Activated gamma-delta T cell (primary cell): ENCODE data around the gene RIC8B.

Experiments
- DNase-seq: peaks from one replicate; lab custom pipeline; 2025; lab: John Stamatoyannopoulos, UW

The RIC8B gene

DNA sequence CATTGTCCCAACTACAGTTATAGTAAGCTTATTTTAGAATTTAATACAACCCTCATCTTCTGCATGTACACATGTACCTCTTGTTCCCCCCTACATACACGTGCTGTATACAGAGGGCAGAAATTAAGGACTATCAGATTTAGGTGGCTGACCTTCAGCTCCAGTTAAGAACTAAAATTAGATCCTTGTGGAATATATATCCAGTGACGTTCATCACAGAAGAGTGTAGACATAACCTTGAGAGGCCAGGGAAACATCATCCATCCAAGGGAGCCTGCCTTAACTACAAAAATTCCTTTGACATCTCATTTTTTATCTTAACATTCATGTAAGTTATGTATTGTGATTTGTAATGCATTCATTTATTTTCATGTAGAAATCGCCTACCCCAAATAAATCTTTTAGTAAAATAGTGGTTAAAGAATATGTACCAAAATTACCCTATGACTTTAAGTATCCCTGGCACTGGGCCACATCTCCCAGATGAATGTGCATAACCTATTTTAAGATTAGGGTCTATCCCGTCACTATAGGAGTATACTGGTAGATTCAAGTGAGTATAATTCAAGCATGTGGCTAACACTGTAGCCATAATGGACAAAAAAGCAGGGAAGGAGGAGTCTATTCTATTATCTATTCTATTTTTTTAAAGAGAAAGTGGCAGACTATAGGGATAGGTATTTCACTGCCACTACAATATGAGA lies 27.5 kb downstream of the RIC8B start:
- no peak for DNase-seq

DNA sequence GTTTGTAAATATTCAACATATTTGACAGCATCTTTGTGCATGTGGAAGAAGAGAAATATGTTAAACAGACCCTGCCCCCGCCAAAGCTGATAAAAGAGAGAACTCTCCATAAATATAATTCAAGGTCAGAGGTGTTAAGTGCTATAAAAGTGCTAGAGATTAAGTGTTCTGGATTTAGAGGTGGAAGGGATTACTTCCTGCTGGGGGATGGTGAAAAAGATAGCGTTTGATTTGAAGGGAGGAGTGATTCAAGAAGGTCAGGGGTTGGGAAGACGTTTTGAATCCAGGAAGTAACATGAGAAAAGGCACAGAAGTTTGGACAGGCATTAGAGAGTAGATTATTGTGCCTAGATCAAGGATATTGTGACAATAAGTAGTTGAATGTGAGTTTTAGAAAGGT lies 30.2 kb downstream of the RIC8B start:
- no peak for DNase-seq

DNA sequence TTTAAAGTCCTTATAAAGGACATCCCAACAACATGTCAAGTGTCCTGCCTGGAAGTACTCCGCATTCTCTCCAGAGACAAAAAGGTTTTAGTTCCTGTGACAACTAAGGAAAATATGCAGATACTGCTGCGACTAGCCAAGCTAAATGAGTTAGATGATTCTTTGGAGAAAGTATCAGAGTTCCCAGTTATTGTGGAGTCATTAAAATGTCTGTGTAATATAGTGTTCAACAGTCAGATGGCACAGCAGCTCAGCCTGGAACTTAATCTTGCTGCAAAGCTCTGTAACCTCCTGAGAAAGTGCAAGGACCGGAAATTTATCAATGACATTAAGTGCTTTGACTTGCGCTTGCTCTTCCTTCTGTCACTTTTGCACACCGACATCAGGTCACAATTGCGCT lies 40.2 kb downstream of the RIC8B start:
- no peak for DNase-seq

DNA sequence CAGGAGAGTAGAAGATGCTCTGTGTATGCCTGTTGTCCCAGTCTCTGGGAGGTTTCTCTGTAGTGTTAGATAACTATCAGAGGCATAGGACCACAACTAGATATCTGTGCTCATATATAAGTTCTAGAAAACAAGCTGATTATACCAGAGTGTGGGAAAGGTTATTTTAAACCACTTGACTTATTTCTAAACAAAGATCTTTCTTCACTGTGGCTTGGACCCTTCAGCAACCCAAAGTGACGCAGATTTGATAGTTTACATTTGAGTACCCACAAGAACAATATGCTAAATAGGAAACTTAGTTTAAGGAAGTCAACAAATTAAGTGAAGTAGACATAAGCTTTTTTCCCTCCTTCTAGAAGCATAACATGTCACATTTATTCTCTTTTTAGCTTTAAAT lies 41.3 kb downstream of the RIC8B start:
- no peak for DNase-seq

DNA sequence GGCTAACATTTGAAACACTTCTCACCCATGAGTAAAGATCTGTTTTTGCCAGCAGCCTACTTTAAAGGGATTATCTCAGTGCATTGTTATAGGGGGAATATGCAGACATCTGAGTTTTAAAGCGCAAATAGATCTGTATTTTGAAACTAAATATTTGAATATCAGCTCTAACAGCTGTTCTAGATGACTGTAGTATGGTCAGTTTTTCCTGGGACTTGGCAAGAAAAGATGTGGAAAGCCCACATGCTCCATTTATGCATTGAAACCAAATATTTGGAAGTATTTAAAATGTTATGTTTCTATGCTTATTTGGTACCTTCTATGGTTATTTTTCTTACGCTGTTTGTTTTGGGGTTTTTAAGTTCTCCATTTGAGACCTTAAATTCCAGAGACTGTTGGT lies 41.7 kb downstream of the RIC8B start:
- no peak for DNase-seq

DNA sequence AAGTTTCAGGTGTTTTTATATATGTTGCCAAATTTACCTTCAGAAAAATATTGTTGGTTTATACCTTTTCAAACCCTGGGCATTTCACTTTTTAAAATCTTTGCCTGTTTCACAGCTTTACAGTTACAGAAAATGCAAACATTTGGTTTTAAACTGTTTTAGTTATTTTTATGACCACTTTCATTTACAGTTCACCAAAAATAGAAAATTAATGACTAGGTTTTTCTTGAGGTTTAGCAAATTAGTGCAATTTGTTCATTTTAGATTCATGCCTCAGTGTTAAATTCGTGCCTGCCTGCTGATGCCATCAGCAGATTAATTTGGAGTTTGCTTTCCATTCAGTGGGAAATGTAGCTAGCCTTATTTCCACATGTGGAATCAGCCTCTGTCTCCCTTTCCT lies 45.5 kb downstream of the RIC8B start:
- no peak for DNase-seq

DNA sequence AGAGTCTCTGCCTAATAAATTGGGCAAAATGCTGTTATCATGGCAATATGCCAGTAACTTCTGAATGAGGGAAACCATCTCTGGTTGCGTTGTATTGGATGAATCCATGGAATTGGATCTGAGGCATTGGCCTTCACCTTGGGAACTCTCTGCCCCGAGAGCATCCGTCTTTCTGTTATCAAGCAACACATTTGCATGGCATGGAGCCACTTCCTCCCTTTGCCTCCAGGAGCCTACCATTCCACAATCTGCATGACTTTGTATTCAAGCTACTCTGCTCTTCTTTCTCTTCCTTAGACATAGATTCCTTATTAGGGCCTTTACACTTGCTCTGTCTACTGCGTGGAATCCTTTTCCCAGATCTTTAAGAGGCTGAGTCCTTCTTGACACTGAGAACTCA lies 57.2 kb downstream of the RIC8B start:
- no peak for DNase-seq

DNA sequence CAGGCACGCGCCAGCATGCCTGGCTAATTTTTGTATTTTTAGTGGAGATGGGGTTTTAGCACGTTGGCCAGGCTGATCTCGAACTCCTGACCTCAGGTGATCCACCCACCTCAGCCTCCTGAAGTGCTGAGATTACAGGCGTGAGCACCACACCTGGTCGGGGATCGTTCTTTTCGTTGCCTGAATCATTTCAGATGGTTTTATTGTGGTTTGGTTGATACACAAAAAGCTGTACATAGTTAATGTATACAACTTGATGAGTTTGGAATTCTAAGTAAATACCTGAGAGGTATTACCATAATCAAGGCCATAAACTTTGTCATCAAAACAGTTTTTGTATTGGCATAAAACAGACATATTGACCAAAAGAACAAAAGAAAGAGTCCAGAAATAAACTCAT lies 63.3 kb downstream of the RIC8B start:
- DNase-seq = no peak

DNA sequence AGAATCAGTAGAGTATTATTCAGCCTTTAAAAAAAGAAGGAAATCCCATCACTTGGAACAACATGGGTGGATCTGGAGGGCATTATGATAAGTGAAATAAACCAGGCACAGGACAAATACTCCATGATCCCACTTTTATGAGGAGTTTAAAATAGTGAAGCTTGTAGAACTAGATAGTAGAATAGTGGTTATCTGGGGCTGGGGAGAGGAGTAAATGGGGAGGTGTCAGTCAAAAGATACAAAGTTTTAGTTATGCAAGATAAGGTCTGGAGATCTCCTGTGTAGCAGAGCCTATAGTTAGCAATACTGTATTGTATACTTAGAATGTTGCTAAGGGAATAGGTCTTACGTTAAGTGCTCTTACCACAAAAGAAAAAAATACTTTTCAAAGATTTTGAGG lies 64.9 kb downstream of the RIC8B start:
- DNase-seq = no peak

DNA sequence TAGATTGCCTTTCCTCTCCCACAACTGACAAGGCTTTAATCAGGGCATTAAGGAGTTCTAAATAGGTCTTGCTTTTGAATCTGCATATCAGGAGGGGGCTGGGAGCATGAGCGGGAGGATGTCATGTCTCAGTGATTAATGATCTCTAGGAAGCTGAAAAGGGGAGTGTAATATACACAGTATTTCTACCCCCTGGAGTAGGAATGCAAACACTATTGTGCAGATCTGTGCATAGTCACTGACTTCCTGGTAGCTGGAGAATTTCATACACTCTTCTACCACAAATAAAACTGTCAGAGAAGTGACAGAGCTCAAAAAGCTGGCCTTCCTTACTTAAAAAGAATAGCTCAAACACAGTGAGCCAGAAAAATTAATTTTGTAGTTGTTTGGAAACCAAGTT lies 65.8 kb downstream of the RIC8B start:
- DNase-seq = no peak

DNA sequence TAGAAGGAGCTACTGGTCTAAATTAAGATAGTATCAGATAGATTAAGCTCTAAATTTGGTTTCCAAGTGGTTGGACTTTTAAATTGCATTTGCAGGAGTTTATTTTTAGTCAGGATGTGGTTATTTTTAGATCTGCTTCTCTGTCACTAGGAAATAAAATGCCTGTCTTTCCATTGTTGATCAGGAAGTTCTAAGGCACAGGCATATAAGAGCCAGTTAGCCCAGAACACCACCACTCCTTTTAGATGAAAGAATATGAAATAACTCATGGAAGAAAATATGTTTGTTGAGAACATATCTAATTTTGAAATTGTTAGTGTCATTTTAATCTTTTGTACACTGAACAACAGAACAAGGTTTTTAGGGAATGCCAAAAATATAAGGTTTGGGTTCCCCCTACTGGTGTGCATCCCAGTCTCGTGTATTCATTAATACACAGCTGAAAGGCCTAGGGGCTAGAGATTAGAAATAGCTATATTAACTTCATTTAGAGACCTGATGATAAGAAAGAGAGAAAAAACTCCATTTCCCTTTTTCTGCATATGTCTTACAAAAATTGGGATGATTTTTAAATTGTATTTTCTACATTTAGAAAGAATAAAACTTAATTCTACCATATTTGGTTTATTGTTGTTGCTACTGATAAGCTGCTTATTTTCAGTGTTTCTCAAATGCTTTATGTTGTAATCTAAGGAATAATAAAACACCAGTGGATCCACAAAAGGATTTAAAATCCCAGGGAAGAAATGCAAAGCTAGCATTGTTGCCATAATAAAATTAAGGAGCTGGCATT lies 67.2 kb downstream of the RIC8B start:
- DNase-seq = no peak

DNA sequence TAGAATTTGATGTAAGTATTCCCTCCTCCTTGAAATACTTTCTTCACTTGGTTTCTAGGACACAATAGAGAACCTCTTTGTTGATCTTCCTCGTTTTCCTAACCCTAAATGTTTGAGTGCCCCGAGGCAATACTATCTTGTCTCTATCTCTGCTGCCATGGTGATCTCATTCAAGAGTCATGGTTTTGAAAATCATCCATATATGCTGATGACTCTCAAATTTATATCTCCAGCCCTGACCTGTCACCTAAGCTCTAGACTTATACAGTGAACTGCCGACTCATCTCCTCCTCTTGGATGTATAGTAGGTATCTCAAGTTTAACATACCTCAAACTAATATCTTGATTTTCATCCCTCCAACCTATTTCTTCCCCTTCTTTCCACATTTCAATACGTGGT lies 71.4 kb downstream of the RIC8B start:
- DNase-seq = no peak

DNA sequence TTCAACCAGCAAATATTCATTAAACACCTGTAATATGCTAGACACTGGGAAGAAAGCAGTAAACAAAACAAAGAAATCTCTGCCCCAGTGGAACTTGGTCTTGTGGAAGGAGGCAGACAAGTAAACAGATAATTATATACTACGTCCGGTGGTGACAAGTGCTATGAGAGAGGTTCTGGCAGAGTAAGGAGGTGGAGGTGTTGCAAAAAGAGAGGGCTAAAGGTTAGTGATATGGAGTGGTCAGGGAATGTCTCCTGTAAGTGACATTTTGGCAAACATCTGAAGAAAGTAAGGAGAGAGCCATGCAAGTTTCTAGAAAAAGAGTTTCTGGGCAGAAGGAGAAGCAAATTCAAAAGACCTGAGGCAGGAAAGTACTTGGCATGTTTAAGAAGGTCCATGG lies 73.4 kb downstream of the RIC8B start:
- DNase-seq = no peak

DNA sequence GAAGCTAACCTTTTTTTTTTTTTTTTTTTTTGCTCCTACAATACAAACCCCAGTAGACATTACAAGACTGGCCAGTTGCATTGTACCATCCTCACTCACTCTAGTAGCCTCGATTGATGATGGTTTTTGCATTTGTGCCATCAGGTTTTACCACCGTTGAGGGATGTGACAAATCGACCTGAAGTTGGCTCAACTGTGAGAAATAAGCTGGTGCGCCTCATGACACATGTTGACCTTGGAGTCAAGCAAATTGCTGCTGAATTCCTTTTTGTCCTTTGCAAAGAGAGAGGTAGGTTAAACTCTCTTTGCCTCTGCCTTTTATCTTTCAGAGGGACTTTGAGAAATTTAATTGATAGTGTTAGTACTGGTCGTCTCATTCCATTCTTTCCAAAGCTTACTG lies 76.8 kb downstream of the RIC8B start:
- DNase-seq = no peak

DNA sequence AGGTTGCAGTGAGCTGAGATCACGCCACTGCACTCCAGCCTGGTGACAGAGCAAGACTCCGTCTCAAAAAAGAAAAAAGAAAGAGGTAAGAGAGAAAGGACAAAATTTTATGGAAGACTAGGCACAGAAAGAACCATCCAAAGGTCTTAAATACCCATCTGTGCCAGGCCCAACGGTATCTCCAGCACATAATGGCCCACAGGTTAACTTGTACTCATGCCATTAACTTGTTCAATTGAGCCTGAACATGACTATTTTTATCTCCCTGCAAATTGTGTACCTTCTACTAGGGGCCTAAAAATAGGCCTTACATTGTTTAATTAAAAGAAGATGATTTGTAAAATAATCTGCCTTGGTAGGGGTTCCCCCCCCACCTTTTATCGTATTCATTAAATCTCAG lies 80.2 kb downstream of the RIC8B start:
- DNase-seq = no peak

DNA sequence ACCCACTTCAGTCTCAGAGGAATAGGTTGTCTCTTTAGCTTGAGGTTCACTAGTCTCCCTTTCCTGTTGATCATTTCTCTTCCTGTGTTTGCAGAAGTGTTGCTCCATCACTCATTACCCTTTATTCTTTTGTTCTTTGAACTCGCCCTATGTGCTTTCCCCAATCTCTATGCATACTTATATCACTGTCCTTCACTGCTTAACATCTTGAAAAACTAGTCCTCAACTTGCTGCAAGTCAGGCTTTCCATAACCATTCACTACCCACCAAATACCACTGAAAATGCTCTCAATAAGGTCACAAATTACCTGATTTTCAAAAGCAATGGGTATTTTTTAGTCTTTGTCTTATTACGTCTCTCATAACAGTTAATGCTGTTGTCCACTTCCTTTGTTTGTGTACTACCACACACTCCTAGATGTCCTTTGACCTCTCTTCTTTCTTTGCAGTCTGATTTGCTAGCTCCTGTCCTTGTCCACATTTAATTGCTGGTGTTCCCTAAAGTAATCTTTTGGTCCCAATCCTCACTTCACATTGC lies 80.8 kb downstream of the RIC8B start:
- no peak for DNase-seq

DNA sequence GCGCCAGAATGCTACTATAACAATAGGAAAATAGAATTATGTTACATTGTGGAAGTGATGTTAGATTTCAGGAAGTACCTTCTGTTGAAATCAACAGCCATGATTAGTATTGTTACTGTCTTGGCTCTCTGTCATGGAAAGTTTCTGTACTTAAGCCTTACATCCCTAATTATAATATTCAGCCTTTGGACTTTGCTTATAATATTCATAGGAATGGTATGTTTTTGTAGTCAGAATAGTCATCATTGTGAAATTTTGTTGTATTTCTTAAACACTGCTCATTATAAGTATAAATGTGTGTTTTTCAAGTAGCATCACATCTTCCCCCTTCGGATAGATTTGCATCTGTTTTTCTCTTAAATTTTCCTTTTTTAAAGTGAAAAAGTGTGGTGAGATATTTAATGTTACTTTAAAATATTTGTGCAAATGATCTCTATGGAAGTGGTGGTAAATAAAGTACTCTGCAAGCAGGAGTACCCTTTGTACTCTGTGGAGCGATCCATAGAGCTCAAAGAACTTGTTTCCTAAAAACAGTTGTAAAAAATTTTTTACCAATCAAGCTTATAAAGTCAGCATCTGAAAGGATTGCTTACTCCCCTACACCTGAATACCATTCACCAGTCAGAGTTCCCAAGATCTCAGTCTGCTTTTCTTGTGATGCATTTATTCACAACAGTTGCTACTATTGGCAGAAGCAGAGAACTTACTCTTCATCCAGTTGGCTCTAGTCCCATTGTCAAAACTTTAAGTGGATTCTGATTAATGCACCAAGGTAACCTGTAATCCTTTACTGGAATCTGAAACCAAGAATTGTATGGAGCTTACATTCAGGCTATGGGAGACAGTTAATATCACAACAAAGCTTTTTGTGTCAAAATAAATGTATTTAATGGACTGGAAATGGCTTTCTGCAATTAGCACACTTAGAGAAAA lies 87.8 kb downstream of the RIC8B start:
- DNase-seq = no peak

DNA sequence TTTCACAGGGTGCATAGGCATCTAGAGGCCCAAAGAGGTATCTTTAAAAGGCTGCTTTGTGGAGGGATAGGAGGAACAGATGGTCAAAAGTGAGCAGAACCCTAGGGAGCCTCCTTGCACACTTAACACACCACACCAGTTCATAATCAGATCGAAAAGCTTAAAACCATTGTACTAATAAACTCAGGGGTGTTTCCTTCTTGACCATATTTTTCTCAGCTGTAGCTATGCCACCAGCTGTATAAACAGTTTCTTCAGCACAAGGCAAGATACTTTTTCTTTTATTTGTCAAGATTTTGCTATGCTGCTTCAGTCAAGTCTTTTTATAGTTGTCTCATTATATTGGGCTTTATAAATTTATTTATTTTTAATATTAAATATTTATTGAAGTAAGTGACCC lies 88.7 kb downstream of the RIC8B start:
- no peak for DNase-seq

DNA sequence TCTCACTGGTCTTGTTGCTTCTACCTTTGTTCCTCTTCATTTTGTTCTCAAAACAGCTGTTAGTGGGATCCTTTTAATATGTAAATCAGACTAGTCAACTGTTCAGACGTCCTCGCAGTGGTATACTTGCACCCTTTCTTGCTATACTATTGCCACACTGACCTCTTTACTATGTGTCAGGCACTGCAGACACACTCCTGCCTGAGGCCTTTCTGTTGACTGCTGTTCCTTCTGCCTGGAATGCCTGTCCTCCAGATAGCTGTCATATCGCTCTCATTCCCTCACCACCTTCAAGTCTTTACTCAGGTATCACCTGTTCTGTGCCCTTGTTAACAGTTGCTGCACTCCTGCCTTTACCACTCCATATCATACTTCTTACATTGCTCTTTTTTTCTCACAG lies 91.2 kb downstream of the RIC8B start:
- no peak for DNase-seq

DNA sequence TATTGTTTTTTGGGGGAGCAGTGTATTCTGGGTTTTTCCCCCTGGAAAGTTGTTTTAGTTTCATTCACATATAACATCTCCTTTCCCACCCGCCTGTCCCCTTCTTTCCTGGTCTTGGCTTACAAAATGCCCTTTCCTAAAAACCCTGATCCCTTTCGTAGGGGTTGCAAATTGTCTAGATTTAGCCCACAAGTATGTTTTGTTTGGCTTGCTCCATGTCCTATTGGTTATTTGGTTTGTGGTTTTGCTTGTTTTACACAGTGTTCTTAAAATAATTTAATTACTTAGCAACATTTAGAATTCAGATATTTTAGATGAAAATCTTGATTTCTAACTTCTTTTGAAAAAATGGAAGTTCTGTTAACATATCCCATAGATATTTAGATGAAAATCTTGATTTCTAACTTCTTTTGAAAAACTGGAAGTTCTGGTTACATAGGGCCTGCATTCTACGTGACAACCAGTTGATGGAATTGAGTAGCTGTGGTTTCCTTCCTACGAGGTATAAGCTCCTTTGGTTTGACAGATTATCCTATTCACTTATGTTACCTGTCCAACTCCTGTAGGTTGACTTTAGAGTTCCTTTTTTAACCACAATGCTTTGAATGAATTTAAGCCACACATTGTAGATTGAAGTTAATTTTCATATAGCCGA lies 92.1 kb downstream of the RIC8B start:
- no peak for DNase-seq

DNA sequence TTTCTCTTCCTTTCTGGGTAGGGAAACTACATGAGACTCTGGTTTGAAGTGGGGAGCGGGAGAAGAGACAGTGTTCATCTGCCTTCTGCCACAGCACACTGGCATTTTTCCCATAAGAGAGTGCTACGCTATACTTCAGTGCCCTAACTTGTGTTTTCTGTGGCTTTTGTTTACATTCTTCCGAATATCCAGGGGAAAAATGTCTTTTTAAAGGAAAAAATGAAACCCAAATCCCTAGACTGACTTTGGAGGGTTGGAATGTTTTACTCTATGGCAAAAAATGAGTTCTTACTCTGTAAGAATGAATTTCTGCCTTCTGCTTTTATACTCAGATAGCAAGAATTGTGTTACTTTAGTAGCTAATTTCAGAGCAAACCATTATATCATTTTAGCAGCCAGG lies 93.2 kb downstream of the RIC8B start:
- DNase-seq = no peak
